HL-60 (cell line): ENCODE data around the gene FLOT2.
"Not testable (repeated sequence)": the region's sequence is repeated elsewhere in the genome, so short reads cannot be mapped to it uniquely, and the experiment has no call there.

Experiments
- GABPA ChIP-seq: IDR thresholded peaks from 2 replicates; pipeline ENCODE4 v1.6.1; 2012; ENCODE audit warnings: low read depth
- POLR2AphosphoS5 ChIP-seq: IDR thresholded peaks from 2 replicates; pipeline ENCODE4 v1.6.1; 2012; ENCODE audit warnings: low read depth
- SPI1 ChIP-seq: IDR thresholded peaks from 2 replicates; pipeline ENCODE4 v1.6.1; 2012; ENCODE audit warnings: low read depth, mild to moderate bottlenecking, borderline replicate concordance
- TF ChIP-seq, protein P1 (sequence below): IDR thresholded peaks from one replicate; pipeline ENCODE4 v1.5.1; 2011; ENCODE audit warnings: low read length, control low read depth, inconsistent platforms; ENCODE audit not compliant: insufficient read depth
- TF ChIP-seq, protein P2 (sequence below): IDR thresholded peaks from 2 replicates; pipeline ENCODE4 v1.6.1; 2012; ENCODE audit warnings: low read depth; ENCODE audit not compliant: insufficient replicate concordance

DNA sequence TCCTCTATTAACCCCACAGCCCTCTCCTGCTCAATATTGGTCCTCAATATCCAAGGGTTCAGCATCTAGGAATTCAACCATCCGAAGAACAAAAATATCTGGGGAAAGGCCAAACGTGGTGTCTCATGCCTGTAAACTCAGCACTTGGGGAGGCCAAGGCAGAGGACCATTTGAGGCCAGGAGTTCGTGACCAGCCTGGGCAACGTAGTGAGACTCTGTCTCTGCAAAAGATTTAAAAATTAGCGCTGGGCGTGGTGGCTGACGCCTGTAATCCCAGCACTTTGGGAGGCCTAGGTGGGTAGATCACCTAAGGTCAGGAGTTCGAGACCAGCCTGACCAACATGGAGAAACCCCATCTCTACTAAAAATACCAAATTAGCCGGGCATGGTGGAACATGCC lies 50.8 kb downstream of the FLOT2 start:
- TF ChIP-seq, protein P1, sequence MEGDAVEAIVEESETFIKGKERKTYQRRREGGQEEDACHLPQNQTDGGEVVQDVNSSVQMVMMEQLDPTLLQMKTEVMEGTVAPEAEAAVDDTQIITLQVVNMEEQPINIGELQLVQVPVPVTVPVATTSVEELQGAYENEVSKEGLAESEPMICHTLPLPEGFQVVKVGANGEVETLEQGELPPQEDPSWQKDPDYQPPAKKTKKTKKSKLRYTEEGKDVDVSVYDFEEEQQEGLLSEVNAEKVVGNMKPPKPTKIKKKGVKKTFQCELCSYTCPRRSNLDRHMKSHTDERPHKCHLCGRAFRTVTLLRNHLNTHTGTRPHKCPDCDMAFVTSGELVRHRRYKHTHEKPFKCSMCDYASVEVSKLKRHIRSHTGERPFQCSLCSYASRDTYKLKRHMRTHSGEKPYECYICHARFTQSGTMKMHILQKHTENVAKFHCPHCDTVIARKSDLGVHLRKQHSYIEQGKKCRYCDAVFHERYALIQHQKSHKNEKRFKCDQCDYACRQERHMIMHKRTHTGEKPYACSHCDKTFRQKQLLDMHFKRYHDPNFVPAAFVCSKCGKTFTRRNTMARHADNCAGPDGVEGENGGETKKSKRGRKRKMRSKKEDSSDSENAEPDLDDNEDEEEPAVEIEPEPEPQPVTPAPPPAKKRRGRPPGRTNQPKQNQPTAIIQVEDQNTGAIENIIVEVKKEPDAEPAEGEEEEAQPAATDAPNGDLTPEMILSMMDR: not testable (repeated sequence)
- TF ChIP-seq POLR2AphosphoS5, GABPA, SPI1: not testable (repeated sequence)
- TF ChIP-seq, protein P2, sequence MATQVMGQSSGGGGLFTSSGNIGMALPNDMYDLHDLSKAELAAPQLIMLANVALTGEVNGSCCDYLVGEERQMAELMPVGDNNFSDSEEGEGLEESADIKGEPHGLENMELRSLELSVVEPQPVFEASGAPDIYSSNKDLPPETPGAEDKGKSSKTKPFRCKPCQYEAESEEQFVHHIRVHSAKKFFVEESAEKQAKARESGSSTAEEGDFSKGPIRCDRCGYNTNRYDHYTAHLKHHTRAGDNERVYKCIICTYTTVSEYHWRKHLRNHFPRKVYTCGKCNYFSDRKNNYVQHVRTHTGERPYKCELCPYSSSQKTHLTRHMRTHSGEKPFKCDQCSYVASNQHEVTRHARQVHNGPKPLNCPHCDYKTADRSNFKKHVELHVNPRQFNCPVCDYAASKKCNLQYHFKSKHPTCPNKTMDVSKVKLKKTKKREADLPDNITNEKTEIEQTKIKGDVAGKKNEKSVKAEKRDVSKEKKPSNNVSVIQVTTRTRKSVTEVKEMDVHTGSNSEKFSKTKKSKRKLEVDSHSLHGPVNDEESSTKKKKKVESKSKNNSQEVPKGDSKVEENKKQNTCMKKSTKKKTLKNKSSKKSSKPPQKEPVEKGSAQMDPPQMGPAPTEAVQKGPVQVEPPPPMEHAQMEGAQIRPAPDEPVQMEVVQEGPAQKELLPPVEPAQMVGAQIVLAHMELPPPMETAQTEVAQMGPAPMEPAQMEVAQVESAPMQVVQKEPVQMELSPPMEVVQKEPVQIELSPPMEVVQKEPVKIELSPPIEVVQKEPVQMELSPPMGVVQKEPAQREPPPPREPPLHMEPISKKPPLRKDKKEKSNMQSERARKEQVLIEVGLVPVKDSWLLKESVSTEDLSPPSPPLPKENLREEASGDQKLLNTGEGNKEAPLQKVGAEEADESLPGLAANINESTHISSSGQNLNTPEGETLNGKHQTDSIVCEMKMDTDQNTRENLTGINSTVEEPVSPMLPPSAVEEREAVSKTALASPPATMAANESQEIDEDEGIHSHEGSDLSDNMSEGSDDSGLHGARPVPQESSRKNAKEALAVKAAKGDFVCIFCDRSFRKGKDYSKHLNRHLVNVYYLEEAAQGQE: not testable (repeated sequence)
